AG09319 (cell line): ENCODE measurements around the gene RAD51C.
"Not testable (repeated sequence)": the region's sequence is repeated elsewhere in the genome, so short reads cannot be mapped to it uniquely, and the experiment has no call there.

Source experiments
- DNase-seq: peaks from one replicate; pipeline ENCODE4 v3.0.0-alpha.2; 2010; ENCODE audit warnings: low read depth; ENCODE audit errors: extremely low read depth
- CTCF ChIP-seq: IDR thresholded peaks from 2 replicates; pipeline ENCODE4 v1.5.1; 2011; ENCODE audit warnings: low read depth, mild to moderate bottlenecking, inconsistent platforms, low read length, moderate library complexity

The RAD51C gene

GRCh38 chr17:58692239-58693055 is at the start of gene RAD51C:
Gene RAD51C, plus strand, starts transcription at chr17:58692602. Its CDS starts 42 bp downstream, at chr17:58692644.
- peak; percentile 51 for DNase-seq
- TF ChIP-seq CTCF = no peak

- DNase-seq = no peak
- no peak for TF ChIP-seq CTCF
Observed at GRCh38 chr17:58643147-58643546, 49.3 kb upstream of the RAD51C start.

GRCh38 chr17:58648236-58648635 is 44.2 kb upstream of the RAD51C start:
- no peak for DNase-seq
- TF ChIP-seq CTCF = no peak

- not testable (repeated sequence) for DNase-seq
Observed at GRCh38 chr17:58657962-58658803, 34.2 kb upstream of the RAD51C start.

GRCh38 chr17:58658804-58659713 is 33.3 kb upstream of the RAD51C start:
- no peak for TF ChIP-seq CTCF
- peak; percentile 73 for DNase-seq

- DNase-seq = not testable (repeated sequence)
Observed at GRCh38 chr17:58659714-58660084, 32.7 kb upstream of the RAD51C start.

- no peak for TF ChIP-seq CTCF
- no peak for DNase-seq
Observed at GRCh38 chr17:58660621-58661020, 31.8 kb upstream of the RAD51C start.

GRCh38 chr17:58661499-58661898 is 30.9 kb upstream of the RAD51C start:
- TF ChIP-seq CTCF = no peak

More at GRCh38 chr17:58661499-58661898, 30.9 kb upstream of the RAD51C start:
- no peak for DNase-seq
